A549 (cell line): Measurements from ENCODE around the gene ZNF33A. TPM values are rescaled to one million over a fixed set of nuclear protein-coding genes. Genes with fewer than 3 reads are reported as not detected.

Experiments used
- ATAC-seq, 2 experiments: fragments of 200-7000 bp in 1 of 2; fragments of >200 bp in 1 of 2; cut with Nextera tagmentation in 1 of 2; cut with Tn5 transposase in 1 of 2; 3 replicates each; pipeline versions ENCODE4 v1.8.0 to v1.9.1; 2018 to 2020; ENCODE audit warnings: mild to moderate bottlenecking in 1 of 2, moderate library complexity in 1 of 2
- CTCF ChIA-PET: fragments of 300-600 bp; sonication (Branson Sonifier 250); formaldehyde crosslinking; extraction: SDS; loops from one replicate; lab custom pipeline; 2021; ENCODE audit warnings: antibody characterized with exemption, inconsistent platforms; lab: Yijun Ruan, JAX
- POLR2A ChIA-PET: fragments of 350-600 bp; formaldehyde crosslinking; extraction: SDS; loops from one replicate; lab custom pipeline; 2021; ENCODE audit warnings: antibody characterized with exemption, inconsistent platforms; lab: Yijun Ruan, JAX
- DNase-seq, 2 experiments: peaks; one replicate each; pipeline versions ENCODE4 v3.0.0 to v3.0.0-alpha.2; 2011 to 2016; ENCODE audit warnings: low read depth in 1 of 2, low spot score in 1 of 2
- FAIRE-seq: peaks from 2 replicates; lab custom pipeline; 2011; peaks lifted over from hg19 to GRCh38; lab: Jason Lieb, UNC
- H3K27ac ChIP-seq, 2 experiments: fragments of >200 bp; sonication (Bioruptor Twin); formaldehyde crosslinking; 3 replicates each; pipeline ENCODE4 v1.5.1; 2016 to 2017
- H3K4me1 ChIP-seq: fragments of >200 bp; sonication (Bioruptor Twin); formaldehyde crosslinking; 3 replicates; pipeline ENCODE4 v1.6.1; 2016
- H3K4me2 ChIP-seq: fragments of >200 bp; sonication (Bioruptor Twin); formaldehyde crosslinking; 3 replicates; pipeline ENCODE4 v1.6.1; 2016
- H3K4me3 ChIP-seq: fragments of >200 bp; sonication (Bioruptor Twin); formaldehyde crosslinking; 3 replicates; pipeline ENCODE4 v1.5.1; 2016
- H3K9me3 ChIP-seq: fragments of >200 bp; sonication (Bioruptor Twin); formaldehyde crosslinking; 3 replicates; pipeline ENCODE4 v1.6.1; 2016
- BCL3 ChIP-seq: fragments of >200 bp; sonication (Bioruptor Twin); formaldehyde crosslinking; IDR thresholded peaks from 3 replicates; pipeline ENCODE4 v1.6.1; 2016
- CEBPB ChIP-seq, 2 experiments: fragments of >200 bp in 1 of 2; sonication (Bioruptor Twin) in 1 of 2; formaldehyde crosslinking in 1 of 2; IDR thresholded peaks; 2 replicates each; pipeline ENCODE4 v1.6.1; 2012 to 2016
- CHD4 ChIP-seq: fragments of 200-600 bp; sonication (generic); IDR thresholded peaks from 2 replicates; pipeline ENCODE4 v1.6.1; 2016; ENCODE audit warnings: antibody characterized with exemption, mild to moderate bottlenecking, borderline replicate concordance
- EHF ChIP-seq: fragments of 250-450 bp; sonication (Bioruptor Pico); IDR thresholded peaks from 2 replicates; pipeline ENCODE4 v1.5.0; 2020; ENCODE audit warnings: mild to moderate bottlenecking
- ELK1 ChIP-seq: fragments of 150-350 bp; IDR thresholded peaks from 2 replicates; pipeline ENCODE4 v1.6.1; 2014; ENCODE audit warnings: low read depth, mild to moderate bottlenecking, low read length
- EP300 ChIP-seq, 2 experiments: fragments of >200 bp; sonication (Bioruptor Twin); formaldehyde crosslinking; IDR thresholded peaks; 2 replicates in 1 of 2; 3 replicates in 1 of 2; pipeline ENCODE4 v1.6.1; 2016 to 2017
- ESRRA ChIP-seq: fragments of 150-350 bp; IDR thresholded peaks from 2 replicates; pipeline ENCODE4 v1.6.1; 2014; ENCODE audit warnings: mild to moderate bottlenecking, low read length, borderline replicate concordance
- FOSB ChIP-seq: fragments of 250-450 bp; sonication (Bioruptor Pico); IDR thresholded peaks from 2 replicates; pipeline ENCODE4 v1.5.0; 2020; ENCODE audit warnings: mild to moderate bottlenecking, moderate library complexity
- GATA3 ChIP-seq: IDR thresholded peaks from 2 replicates; pipeline ENCODE4 v1.6.1; 2012; ENCODE audit warnings: borderline replicate concordance
- HMGXB4 ChIP-seq: fragments of 250-450 bp; sonication (Bioruptor Pico); IDR thresholded peaks from 2 replicates; pipeline ENCODE4 v1.5.0; 2021; ENCODE audit warnings: mild to moderate bottlenecking, moderate library complexity, borderline replicate concordance
- JUN ChIP-seq, 2 experiments: fragments of >200 bp; sonication (Bioruptor Twin); formaldehyde crosslinking; IDR thresholded peaks; 2 replicates in 1 of 2; 3 replicates in 1 of 2; pipeline ENCODE4 v1.6.1; 2016 to 2017
- MAFK ChIP-seq: fragments of 450-650 bp; IDR thresholded peaks from 2 replicates; pipeline ENCODE4 v1.6.1; 2014; ENCODE audit not compliant: partially characterized antibody
- NR3C1 ChIP-seq: fragments of >200 bp; sonication (Bioruptor Twin); formaldehyde crosslinking; IDR thresholded peaks from 3 replicates; pipeline ENCODE4 v1.6.1; 2017
- PHF8 ChIP-seq: fragments of 200-600 bp; sonication (generic); IDR thresholded peaks from 2 replicates; pipeline ENCODE4 v1.6.1; 2016; ENCODE audit warnings: low read depth, mild to moderate bottlenecking, antibody characterized with exemption, moderate library complexity, borderline replicate concordance
- POLR2A ChIP-seq: IDR thresholded peaks from 2 replicates; pipeline ENCODE4 v1.6.1; 2012; ENCODE audit warnings: mild to moderate bottlenecking, low read length
- RARB ChIP-seq: fragments of 250-450 bp; sonication (Bioruptor Pico); IDR thresholded peaks from 2 replicates; pipeline ENCODE4 v1.8.0; 2021; ENCODE audit warnings: mild to moderate bottlenecking, moderate library complexity
- RCOR1 ChIP-seq: fragments of 150-350 bp; IDR thresholded peaks from 2 replicates; pipeline ENCODE4 v1.6.1; 2014; ENCODE audit warnings: antibody characterized with exemption, low read length, low read depth
- RNF2 ChIP-seq: fragments of 200-600 bp; sonication (generic); IDR thresholded peaks from 2 replicates; pipeline ENCODE4 v1.6.1; 2016; ENCODE audit warnings: low read depth, mild to moderate bottlenecking, antibody characterized with exemption, moderate library complexity, borderline replicate concordance
- TFCP2L1 ChIP-seq: fragments of 250-450 bp; sonication (Bioruptor Pico); IDR thresholded peaks from 2 replicates; pipeline ENCODE4 v1.5.0; 2021; ENCODE audit warnings: mild to moderate bottlenecking
- ZFP36 ChIP-seq: fragments of 450-650 bp; IDR thresholded peaks from 2 replicates; pipeline ENCODE4 v1.6.1; 2014; ENCODE audit warnings: borderline replicate concordance; ENCODE audit not compliant: partially characterized antibody
- WGBS: methylation state at CpG from one replicate; pipeline ENCODE4 v1.1.6; 2017; ENCODE audit errors: missing lambda C conversion rate; 5-methylcytosine and 5-hydroxymethylcytosine counted together
- polyA minus RNA-seq: library from RNA; depleted of rRNA, polyadenylated mRNA; stranded (reverse); fragments of >200 nt; gene quantifications from 2 replicates; pipeline ENCODE4 v1.2.3, GENCODE V29; 2011; rRNA and poly(A)+ RNA removed
- polyA plus RNA-seq, 4 experiments: library from polyadenylated mRNA; depleted of rRNA in 3 of 4; stranded (reverse); fragments of >200 nt; fragmentation: RNase III in 1 of 4; extraction: RNeasy Plus Mini Kit Qiagen cat#74134 plus additional on column Dnase treatment in 1 of 4; gene quantifications; 2 replicates in 3 of 4; 3 replicates in 1 of 4; pipeline ENCODE4 v1.2.3, GENCODE V29; 2011 to 2017
- TF ChIP-seq, protein P1 (sequence below): fragments of 200-600 bp; sonication (generic); IDR thresholded peaks from 2 replicates; pipeline ENCODE4 v1.6.1; 2016; ENCODE audit warnings: antibody characterized with exemption, mild to moderate bottlenecking, moderate library complexity
- TF ChIP-seq, protein P2 (sequence below): IDR thresholded peaks from 2 replicates; pipeline ENCODE4 v1.6.1; 2012

ZNF33A gene
- polyA plus RNA-seq (2011; rRNA removed), result 16.5 and 18.7 TPM in 2 replicates
- polyA plus RNA-seq (2012; cell fraction: cytosol; rRNA removed), result 3.0 TPM in 2 replicates
- polyA plus RNA-seq (2012; cell fraction: nucleus; rRNA removed), result 1.8 and 3.0 TPM in 2 replicates
- 11.6 to 15.6 TPM (median 13.5 TPM) in 3 replicates for polyA plus RNA-seq (2017; fragmentation: RNase III; extraction: RNeasy Plus Mini Kit Qiagen cat#74134 plus additional on column Dnase treatment)
- 10.6 and 12.5 TPM in 2 replicates for polyA minus RNA-seq

GRCh38 chr10:38010119-38010903 lies at the start of gene ZNF33A:
Gene ZNF33A, plus strand, starts transcription at chr10:38010675. Its CDS starts 1,667 bp downstream, at chr10:38012342.
- Histone ChIP-seq H3K4me3 (peak within 1 kb of the TSS; percentile 61), H3K9me3 (no peaks in the 10 kb centered on the region), H3K4me1 (peaks cover 12% of the 10 kb centered on the region; the same call in 2 of the 3 replicates), H3K27ac (peak within 1 kb of the TSS; percentile 93 to 97), H3K4me2 (peak within 1 kb of the TSS; percentile 90)
- CTCF ChIA-PET, result interaction anchor here (0.5 to 1.8 kb wide), 4 partner anchors 8 to 356 kb away, joined by 3 to 7 read pairs (median 4); partner anchors contain the start of gene ZNF25
- no peak for FAIRE-seq
- WGBS, result under 1% methylated on average over 33 of the region's 46 CpGs
- ATAC-seq, result peak; percentile 95 to 97
- DNase-seq, result peak; percentile 76 to 96
- TF ChIP-seq CHD4, result no peak
- peak; percentile 82 for TF ChIP-seq PHF8
- TF ChIP-seq ESRRA, result no peak
- no peak for TF ChIP-seq EHF
- TF ChIP-seq FOSB (CRISPR knock-in tag), result no peak
- TF ChIP-seq, protein P1, sequence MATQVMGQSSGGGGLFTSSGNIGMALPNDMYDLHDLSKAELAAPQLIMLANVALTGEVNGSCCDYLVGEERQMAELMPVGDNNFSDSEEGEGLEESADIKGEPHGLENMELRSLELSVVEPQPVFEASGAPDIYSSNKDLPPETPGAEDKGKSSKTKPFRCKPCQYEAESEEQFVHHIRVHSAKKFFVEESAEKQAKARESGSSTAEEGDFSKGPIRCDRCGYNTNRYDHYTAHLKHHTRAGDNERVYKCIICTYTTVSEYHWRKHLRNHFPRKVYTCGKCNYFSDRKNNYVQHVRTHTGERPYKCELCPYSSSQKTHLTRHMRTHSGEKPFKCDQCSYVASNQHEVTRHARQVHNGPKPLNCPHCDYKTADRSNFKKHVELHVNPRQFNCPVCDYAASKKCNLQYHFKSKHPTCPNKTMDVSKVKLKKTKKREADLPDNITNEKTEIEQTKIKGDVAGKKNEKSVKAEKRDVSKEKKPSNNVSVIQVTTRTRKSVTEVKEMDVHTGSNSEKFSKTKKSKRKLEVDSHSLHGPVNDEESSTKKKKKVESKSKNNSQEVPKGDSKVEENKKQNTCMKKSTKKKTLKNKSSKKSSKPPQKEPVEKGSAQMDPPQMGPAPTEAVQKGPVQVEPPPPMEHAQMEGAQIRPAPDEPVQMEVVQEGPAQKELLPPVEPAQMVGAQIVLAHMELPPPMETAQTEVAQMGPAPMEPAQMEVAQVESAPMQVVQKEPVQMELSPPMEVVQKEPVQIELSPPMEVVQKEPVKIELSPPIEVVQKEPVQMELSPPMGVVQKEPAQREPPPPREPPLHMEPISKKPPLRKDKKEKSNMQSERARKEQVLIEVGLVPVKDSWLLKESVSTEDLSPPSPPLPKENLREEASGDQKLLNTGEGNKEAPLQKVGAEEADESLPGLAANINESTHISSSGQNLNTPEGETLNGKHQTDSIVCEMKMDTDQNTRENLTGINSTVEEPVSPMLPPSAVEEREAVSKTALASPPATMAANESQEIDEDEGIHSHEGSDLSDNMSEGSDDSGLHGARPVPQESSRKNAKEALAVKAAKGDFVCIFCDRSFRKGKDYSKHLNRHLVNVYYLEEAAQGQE, result no peak
- TF ChIP-seq BCL3, result peak; percentile 79; the same call in 1 of the 3 replicates
- no peak for TF ChIP-seq RARB (CRISPR knock-in tag)
- TF ChIP-seq ELK1, result no peak
- no peak for TF ChIP-seq HMGXB4 (CRISPR knock-in tag)
- peak; percentile 74 for TF ChIP-seq POLR2A
- peak; percentile 9 for TF ChIP-seq MAFK
- TF ChIP-seq TFCP2L1 (CRISPR knock-in tag), result no peak
- TF ChIP-seq JUN (IDR thresholded peaks at IDR 0.05), result peak; percentile 77 to 83; a peak in 4 of 5 replicates
- POLR2A ChIA-PET, result interaction anchor here (0.6 to 1.4 kb wide), 8 partner anchors 12 to 392 kb away, joined by 3 to 11 read pairs (median 5); partner anchors contain the start of gene ZNF25

DNA sequence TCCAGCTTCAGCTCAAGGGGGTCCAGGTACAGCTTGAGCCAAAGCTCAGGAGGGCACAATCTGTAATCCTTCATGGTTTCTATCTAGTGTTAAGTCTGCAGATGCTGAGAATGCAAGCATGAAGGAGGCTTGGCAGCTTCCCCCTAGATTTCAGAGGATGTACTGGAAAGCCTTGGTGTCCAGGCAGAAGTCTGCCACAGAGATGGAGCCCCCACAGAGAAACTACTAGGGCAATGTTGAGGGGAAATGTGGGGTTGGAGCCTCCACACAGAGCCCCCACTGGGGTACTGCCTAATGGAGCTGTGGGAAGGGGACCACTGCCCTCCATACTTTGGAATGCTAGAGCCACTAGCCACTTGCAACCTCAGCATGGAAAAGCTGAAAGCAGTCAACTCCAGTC lies 45.5 kb upstream of the ZNF33A start:
- Histone ChIP-seq H3K9me3 (peaks cover 29% of the 10 kb centered on the region), H3K27ac (no peak overlapping the region), H3K4me1 (no peaks in the 10 kb centered on the region), H3K4me3 (no peak overlapping the region), H3K4me2 (no peak overlapping the region)
- FAIRE-seq (no peak), DNase-seq (no peak), ATAC-seq (no peak)
- TF ChIP-seq, protein P2, sequence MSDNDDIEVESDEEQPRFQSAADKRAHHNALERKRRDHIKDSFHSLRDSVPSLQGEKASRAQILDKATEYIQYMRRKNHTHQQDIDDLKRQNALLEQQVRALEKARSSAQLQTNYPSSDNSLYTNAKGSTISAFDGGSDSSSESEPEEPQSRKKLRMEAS, result no peak
- TF ChIP-seq, protein P1, result no peak
- TF ChIP-seq NR3C1, result no peak
- TF ChIP-seq EP300 (IDR thresholded peaks at IDR 0.05), result no peak
- TF ChIP-seq EHF, result no peak
- TF ChIP-seq GATA3, result no peak
- TF ChIP-seq CEBPB (IDR thresholded peaks at IDR 0.05), result no peak
- no peak for TF ChIP-seq RCOR1
- TF ChIP-seq RNF2, result no peak
- no peak for TF ChIP-seq ZFP36
- CTCF ChIA-PET, result interaction anchor here (0.7 kb wide), 1 partner anchor 50 kb away, joined by 3 read pairs; no protein-coding TSS in a partner anchor
- POLR2A ChIA-PET, result no interaction called here
